ENCODE data around the gene CASP3.
A peak's percentile ranks its signal among the peaks of the same experiment; 100 is the strongest.

Gene CASP3

GRCh38 chr4:184649026-184649970 lies at the start of gene CASP3, which contains the start of gene PRIMPOL:
CASP3 (minus strand) TSS chr4:184649447; CDS start chr4:184638453, 10,994 bp downstream.
PRIMPOL (plus strand) TSS chr4:184649738; CDS start chr4:184657141, 7,403 bp downstream.
- peak; percentile 96 for DNase-seq

- no peak for DNase-seq
Measured at GRCh38 chr4:184697956-184698355, 48.7 kb upstream of the CASP3 start.

GRCh38 chr4:184695178-184695896 lies 46.1 kb upstream of the CASP3 start:
- DNase-seq = no peak

- no peak for DNase-seq
Measured at GRCh38 chr4:184694412-184694956, 45.2 kb upstream of the CASP3 start.

- peak; percentile 17 for DNase-seq
Measured at GRCh38 chr4:184693056-184693455, 43.8 kb upstream of the CASP3 start.

- no peak for DNase-seq
Measured at GRCh38 chr4:184689681-184690080, 40.4 kb upstream of the CASP3 start.

GRCh38 chr4:184688447-184688846 lies 39.2 kb upstream of the CASP3 start:
- peak; percentile 88 for DNase-seq

GRCh38 chr4:184688005-184688404 lies 38.8 kb upstream of the CASP3 start:
- no peak for DNase-seq

GRCh38 chr4:184684491-184685189 lies 35.4 kb upstream of the CASP3 start:
- no peak for DNase-seq

- no peak for DNase-seq
Measured at GRCh38 chr4:184681916-184682315, 32.7 kb upstream of the CASP3 start.

GRCh38 chr4:184680698-184681097 lies 31.5 kb upstream of the CASP3 start:
- DNase-seq = no peak

- DNase-seq = no peak
Measured at GRCh38 chr4:184675821-184676492, 26.7 kb upstream of the CASP3 start.

- no peak for DNase-seq
Measured at GRCh38 chr4:184675018-184675417, 25.8 kb upstream of the CASP3 start.

- DNase-seq = no peak
Measured at GRCh38 chr4:184674011-184674410, 24.8 kb upstream of the CASP3 start.

- no peak for DNase-seq
Measured at GRCh38 chr4:184672741-184673140, 23.5 kb upstream of the CASP3 start.

GRCh38 chr4:184671101-184671500 lies 21.9 kb upstream of the CASP3 start:
- no peak for DNase-seq

- DNase-seq = no peak
Measured at GRCh38 chr4:184669251-184669650, 20.0 kb upstream of the CASP3 start.

- DNase-seq = no peak
Measured at GRCh38 chr4:184668511-184669114, 19.4 kb upstream of the CASP3 start.

- DNase-seq = no peak
Measured at GRCh38 chr4:184668096-184668495, 18.8 kb upstream of the CASP3 start.

GRCh38 chr4:184666670-184667069 lies 17.4 kb upstream of the CASP3 start:
- DNase-seq = no peak

GRCh38 chr4:184664445-184665210 lies 15.4 kb upstream of the CASP3 start:
- peak; percentile 10 for DNase-seq
